ENCODE measurements around the gene ARX.

ARX gene

DNA sequence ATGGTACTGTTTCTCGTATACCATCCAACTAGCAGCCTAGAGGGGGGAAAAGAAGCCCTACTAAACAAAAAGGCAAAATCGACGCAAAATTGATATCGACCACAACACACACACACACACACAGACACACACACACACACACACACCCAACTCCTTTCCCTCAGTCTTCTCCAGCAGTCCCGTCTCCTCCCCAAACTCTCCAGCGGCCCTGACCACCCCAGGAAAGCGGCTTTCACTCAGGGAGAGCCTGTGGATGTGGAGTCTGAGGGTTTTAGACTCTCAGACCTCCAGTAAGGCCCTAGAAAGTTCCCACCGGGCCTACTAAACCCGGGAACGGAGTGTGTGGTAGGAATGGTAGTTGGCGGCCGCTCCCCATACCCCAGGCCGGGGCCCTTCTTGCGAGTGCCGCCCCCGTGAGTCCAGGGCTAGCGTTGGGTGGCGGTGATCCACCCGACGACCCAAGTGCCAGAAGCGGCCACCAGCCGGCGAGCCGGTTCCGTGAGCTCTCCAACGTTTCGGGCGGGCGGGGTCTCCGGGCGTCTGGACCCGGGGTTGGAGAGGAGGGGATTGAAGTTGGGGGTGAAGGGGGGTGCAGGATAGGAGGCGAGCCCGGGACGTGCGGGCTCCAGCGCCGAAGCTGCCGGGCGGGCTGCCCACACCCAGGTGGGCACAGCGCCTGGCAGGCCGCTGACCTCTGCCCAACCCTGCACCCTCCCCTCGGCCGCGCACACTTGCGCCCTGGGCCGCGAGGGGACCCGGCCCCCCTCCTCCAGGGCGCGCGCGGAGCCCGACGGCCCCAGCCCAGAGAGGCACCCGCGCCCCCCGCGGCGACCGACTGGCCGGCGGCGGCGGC, 13.7 kb downstream of the ARX start:
- DNase-seq (ENCODE audit: extremely low read depth in 1 of 2, low read depth in 1 of 2): no peak

GRCh38 chrX:24999511-24999910, 16.3 kb downstream of the ARX start:
- DNase-seq (ENCODE audit: extremely low read depth in 1 of 2, low read depth in 1 of 2): no peak

DNA sequence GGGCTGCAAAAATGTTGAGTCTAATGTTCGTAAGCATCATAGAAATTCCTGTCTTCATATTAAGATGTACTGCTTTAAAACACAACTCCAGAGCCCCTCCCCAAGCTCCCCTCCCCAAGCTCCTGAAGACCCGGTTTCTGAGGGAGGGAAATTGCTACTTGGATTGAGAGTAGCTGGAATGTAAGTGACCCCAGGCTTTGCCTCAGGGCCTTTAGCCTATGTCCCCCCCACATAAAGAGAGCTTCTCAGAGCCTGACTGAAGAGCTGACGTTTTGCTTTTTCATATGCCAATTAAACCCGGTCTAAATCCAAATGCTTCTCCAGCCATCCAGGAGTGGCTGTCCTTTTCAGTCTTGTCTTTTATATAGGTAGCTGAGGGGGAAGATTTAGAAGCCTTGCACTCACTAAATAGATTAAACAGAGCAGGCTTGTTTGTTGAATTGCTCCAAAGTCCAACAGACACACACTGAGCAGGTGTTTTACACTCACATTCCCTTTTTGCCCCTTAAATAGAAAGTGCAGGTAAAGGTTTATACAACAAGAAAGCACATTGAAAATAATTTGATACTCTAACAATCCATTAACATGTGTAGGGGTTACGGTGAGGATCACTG, 19.6 kb downstream of the ARX start:
- no peak for DNase-seq (ENCODE audit: extremely low read depth in 1 of 2, low read depth in 1 of 2)

DNA sequence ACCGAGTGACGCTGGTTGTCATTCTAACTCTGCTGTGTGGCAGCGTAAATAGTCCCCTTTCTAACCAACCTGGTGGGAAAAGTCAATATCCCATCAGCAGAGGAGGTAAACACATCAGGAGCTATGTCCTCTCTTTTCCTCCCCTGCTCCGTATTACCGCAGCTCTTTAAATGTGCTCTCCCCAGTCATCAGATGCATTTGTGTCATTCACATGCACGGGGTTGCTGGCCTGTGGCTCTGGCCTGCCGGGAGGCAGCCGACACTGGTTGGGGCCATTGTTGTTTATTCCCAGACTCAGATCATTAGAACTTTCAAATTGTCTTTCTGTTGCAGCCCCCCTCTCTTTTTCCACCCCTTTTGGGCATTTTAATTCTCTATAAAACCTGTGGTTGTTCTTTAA, 21.9 kb downstream of the ARX start:
- DNase-seq (ENCODE audit: extremely low read depth in 1 of 2, low read depth in 1 of 2): no peak

GRCh38 chrX:24990535-24990934, 25.2 kb downstream of the ARX start:
- no peak for DNase-seq (ENCODE audit: extremely low read depth in 1 of 2, low read depth in 1 of 2)

GRCh38 chrX:24988314-24988713, 27.5 kb downstream of the ARX start:
- no peak for DNase-seq (ENCODE audit: extremely low read depth in 1 of 2, low read depth in 1 of 2)

GRCh38 chrX:24987731-24988130, 28.0 kb downstream of the ARX start:
- no peak for DNase-seq (ENCODE audit: extremely low read depth in 1 of 2, low read depth in 1 of 2)

- DNase-seq (ENCODE audit: extremely low read depth in 1 of 2, low read depth in 1 of 2): no peak
Measured at GRCh38 chrX:24985120-24985519, 30.6 kb downstream of the ARX start.

- no peak for DNase-seq (ENCODE audit: extremely low read depth in 1 of 2, low read depth in 1 of 2)
Measured at GRCh38 chrX:24983931-24984330, 31.8 kb downstream of the ARX start.

DNA sequence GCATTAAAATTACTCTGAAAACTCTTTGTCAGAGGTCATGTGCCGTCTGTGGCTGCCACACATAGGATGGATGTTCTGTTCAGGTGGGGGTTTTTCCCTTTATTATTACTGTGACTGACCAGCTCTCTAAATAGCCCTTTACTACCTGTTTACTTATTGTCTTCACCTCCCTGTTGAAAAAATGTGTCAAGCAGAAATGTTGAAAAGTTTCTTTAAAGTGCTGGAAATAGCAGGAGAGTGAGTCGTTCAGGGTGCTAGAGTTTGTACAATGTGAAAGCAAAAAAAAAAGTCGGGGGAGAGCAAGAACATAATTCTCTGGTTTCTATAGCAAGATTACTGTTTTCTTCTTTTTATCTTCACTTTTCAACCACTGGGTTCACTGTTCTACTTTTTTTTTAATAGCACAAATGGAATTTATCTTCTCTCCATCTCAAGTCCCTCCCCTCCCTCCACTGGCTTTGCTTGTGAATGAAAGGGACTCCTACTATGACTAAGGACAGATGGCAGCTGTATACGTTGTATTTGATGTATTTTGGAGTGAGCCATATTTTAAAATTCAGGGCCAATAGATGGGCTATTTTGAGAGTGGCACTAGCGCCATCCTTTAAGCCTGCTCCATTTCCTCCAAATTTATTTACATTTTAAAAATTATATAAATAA, 33.3 kb downstream of the ARX start:
- no peak for DNase-seq (ENCODE audit: extremely low read depth in 1 of 2, low read depth in 1 of 2)

- no peak for DNase-seq (ENCODE audit: extremely low read depth in 1 of 2, low read depth in 1 of 2)
Measured at GRCh38 chrX:24981030-24981429, 34.7 kb downstream of the ARX start.

DNA sequence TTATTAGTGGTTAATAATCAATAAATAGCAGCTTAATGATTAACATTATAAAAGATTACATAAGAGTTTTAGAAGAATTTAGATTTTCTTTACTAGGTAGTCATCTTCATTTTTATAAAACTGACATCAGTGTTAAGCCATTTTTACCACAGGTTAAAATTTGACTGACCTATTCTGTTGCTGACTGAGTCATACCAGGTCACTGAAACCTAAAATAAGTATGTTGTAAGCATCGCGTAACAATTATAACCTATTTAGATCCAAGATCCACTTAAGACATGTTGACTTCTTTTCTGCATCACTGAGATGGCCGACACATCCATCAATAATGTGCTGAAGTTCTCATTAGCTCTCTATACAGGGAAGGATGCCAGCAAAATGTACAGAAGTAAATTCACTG, 36.7 kb downstream of the ARX start:
- no peak for DNase-seq (ENCODE audit: extremely low read depth in 1 of 2, low read depth in 1 of 2)

GRCh38 chrX:24969812-24970211, 46.0 kb downstream of the ARX start:
- no peak for DNase-seq (ENCODE audit: extremely low read depth in 1 of 2, low read depth in 1 of 2)

GRCh38 chrX:24965372-24965771, 50.4 kb downstream of the ARX start:
- no peak for DNase-seq (ENCODE audit: extremely low read depth in 1 of 2, low read depth in 1 of 2)

DNA sequence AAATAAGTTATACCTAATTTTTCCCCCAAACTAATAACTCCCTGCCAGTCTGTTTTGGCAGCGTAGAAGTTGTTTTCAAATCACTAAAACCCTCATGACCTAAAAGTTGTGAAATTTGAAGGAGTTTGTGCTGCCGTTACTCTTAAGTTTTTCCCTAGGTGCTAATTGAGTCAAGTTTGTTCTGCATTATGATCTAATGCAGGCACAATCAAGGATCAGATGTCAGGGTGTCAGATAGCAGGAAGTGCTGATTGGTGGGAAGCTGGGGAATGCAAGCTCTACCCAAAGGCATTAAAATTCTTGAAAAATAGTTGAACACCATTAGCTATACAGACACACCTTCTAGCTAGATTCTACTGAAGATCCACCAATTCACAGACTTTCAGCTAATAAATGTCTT, 51.9 kb downstream of the ARX start:
- DNase-seq (ENCODE audit: extremely low read depth in 1 of 2, low read depth in 1 of 2): no peak

- DNase-seq (ENCODE audit: extremely low read depth in 1 of 2, low read depth in 1 of 2): no peak
Measured at GRCh38 chrX:24961809-24962208, 54.0 kb downstream of the ARX start.

DNA sequence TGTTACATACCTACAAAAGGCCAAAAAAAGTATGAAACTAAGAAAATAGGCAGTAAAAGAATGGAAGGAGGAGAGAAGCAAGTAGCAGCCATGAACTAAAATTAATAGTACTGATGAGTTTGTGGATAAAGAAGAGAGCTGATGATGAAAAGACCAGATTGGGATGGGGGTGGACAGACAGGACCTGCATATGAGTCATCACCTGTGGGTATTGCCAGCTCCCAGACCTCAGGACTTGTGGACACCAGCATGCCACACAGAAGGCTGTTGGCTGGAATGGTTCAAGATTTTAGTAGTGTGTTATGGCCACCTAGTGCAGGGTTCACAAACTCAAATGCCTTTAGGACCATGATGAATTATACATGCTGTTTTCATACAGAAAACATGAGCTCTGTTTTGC, 58.9 kb downstream of the ARX start:
- no peak for DNase-seq (ENCODE audit: extremely low read depth in 1 of 2, low read depth in 1 of 2)

GRCh38 chrX:24955372-24955930, 60.3 kb downstream of the ARX start:
- no peak for DNase-seq (ENCODE audit: extremely low read depth in 1 of 2, low read depth in 1 of 2)

- DNase-seq (ENCODE audit: extremely low read depth in 1 of 2, low read depth in 1 of 2): no peak
Measured at GRCh38 chrX:24954732-24955131, 61.0 kb downstream of the ARX start.
